Muscle layer of colon (tissue), 2 donors: ENCODE measurements around the gene FCHO1.

Experiments used
- H3K27ac ChIP-seq: one replicate; pipeline ENCODE4 v1.7.0; 2013; ENCODE audit warnings: low read depth, mild to moderate bottlenecking, low read length, moderate library complexity
- H3K27me3 ChIP-seq, 2 donors: one replicate each; pipeline ENCODE4 v1.7.0; 2013; ENCODE audit warnings: low read length in 2 of 2, mild to moderate bottlenecking in 2 of 2; ENCODE audit not compliant: insufficient read depth in 2 of 2, control insufficient read depth in 1 of 2
- H3K36me3 ChIP-seq: one replicate; pipeline ENCODE4 v1.7.0; 2013; ENCODE audit warnings: mild to moderate bottlenecking, low read length; ENCODE audit not compliant: insufficient read depth
- H3K4me1 ChIP-seq: one replicate; pipeline ENCODE4 v1.7.0; 2013; ENCODE audit warnings: mild to moderate bottlenecking, low read length; ENCODE audit not compliant: insufficient read depth
- H3K4me3 ChIP-seq, 2 donors: one replicate each; pipeline ENCODE4 v1.7.0; 2013; ENCODE audit warnings: low read length in 2 of 2, low read depth in 1 of 2, mild to moderate bottlenecking in 1 of 2, moderate library complexity in 1 of 2
- H3K9ac ChIP-seq: one replicate; pipeline ENCODE4 v1.7.0; 2013; ENCODE audit warnings: low read length
- H3K9me3 ChIP-seq: one replicate; pipeline ENCODE4 v1.7.0; 2013; ENCODE audit warnings: mild to moderate bottlenecking, low read length
- donor health status: abdominal sarcoma.
- donor health status: Adenocarcinoma of cecum.

Gene FCHO1

GRCh38 chr19:17721111-17721628, 30.1 kb upstream of the FCHO1 start:
- H3K36me3 ChIP-seq, result peaks cover 29% of the 10 kb centered on the region
- H3K9ac ChIP-seq, result peak overlapping the region; percentile 10
- no peaks in the 10 kb centered on the region for H3K9me3 ChIP-seq
- H3K4me1 ChIP-seq, result peaks cover 31% of the 10 kb centered on the region
- H3K4me3 ChIP-seq, result peak overlapping the region in 1 of 2 donors; percentile 56
- no peaks in the 10 kb centered on the region for H3K27me3 ChIP-seq
- no peak overlapping the region for H3K27ac ChIP-seq

- Histone ChIP-seq H3K4me1 (peaks cover 31% of the 10 kb centered on the region), H3K4me3 (no peak overlapping the region), H3K9me3 (no peaks in the 10 kb centered on the region), H3K9ac (no peak overlapping the region), H3K36me3 (peaks cover 29% of the 10 kb centered on the region), H3K27ac (no peak overlapping the region), H3K27me3 (no peaks in the 10 kb centered on the region)
Observed at GRCh38 chr19:17721821-17722220, 29.5 kb upstream of the FCHO1 start.

- Histone ChIP-seq H3K9ac (no peak overlapping the region), H3K4me3 (no peak overlapping the region), H3K27ac (no peak overlapping the region), H3K27me3 (no peaks in the 10 kb centered on the region), H3K4me1 (peaks cover 26% of the 10 kb centered on the region), H3K36me3 (peaks cover 29% of the 10 kb centered on the region), H3K9me3 (no peaks in the 10 kb centered on the region)
Observed at GRCh38 chr19:17722655-17723240, 28.5 kb upstream of the FCHO1 start.

GRCh38 chr19:17724655-17725054, 26.6 kb upstream of the FCHO1 start:
- Histone ChIP-seq H3K4me1 (peaks cover 20% of the 10 kb centered on the region), H3K27ac (no peak overlapping the region), H3K27me3 (no peaks in the 10 kb centered on the region), H3K9ac (no peak overlapping the region), H3K4me3 (no peak overlapping the region), H3K36me3 (peaks cover 37% of the 10 kb centered on the region), H3K9me3 (no peaks in the 10 kb centered on the region)

- Histone ChIP-seq H3K4me1 (peaks cover 16% of the 10 kb centered on the region), H3K4me3 (no peak overlapping the region), H3K27ac (no peak overlapping the region), H3K27me3 (no peaks in the 10 kb centered on the region), H3K9me3 (no peaks in the 10 kb centered on the region), H3K9ac (no peak overlapping the region), H3K36me3 (peaks cover 39% of the 10 kb centered on the region)
Observed at GRCh38 chr19:17725422-17726078, 25.7 kb upstream of the FCHO1 start.

- Histone ChIP-seq H3K9me3 (no peaks in the 10 kb centered on the region), H3K4me1 (peaks cover 9% of the 10 kb centered on the region), H3K27ac (no peak overlapping the region), H3K9ac (no peak overlapping the region), H3K27me3 (no peaks in the 10 kb centered on the region), H3K4me3 (no peak overlapping the region), H3K36me3 (peaks cover 46% of the 10 kb centered on the region)
Observed at GRCh38 chr19:17726136-17726741, 25.0 kb upstream of the FCHO1 start.

- no peaks in the 10 kb centered on the region for H3K9me3 ChIP-seq
- H3K36me3 ChIP-seq, result peaks cover 47% of the 10 kb centered on the region
- peaks cover under 1% of the 10 kb centered on the region for H3K4me1 ChIP-seq
- H3K27ac ChIP-seq, result no peak overlapping the region
- no peak overlapping the region for H3K9ac ChIP-seq
- H3K4me3 ChIP-seq, result no peak overlapping the region
- H3K27me3 ChIP-seq, result no peaks in the 10 kb centered on the region
Observed at GRCh38 chr19:17726964-17727773, 24.1 kb upstream of the FCHO1 start.

- Histone ChIP-seq H3K9ac (no peak overlapping the region), H3K36me3 (peaks cover 45% of the 10 kb centered on the region), H3K27ac (no peak overlapping the region), H3K9me3 (no peaks in the 10 kb centered on the region), H3K27me3 (no peaks in the 10 kb centered on the region), H3K4me1 (no peaks in the 10 kb centered on the region), H3K4me3 (no peak overlapping the region)
Observed at GRCh38 chr19:17727843-17728242, 23.4 kb upstream of the FCHO1 start.

GRCh38 chr19:17733127-17733526, 18.1 kb upstream of the FCHO1 start:
- H3K4me1 ChIP-seq, result no peaks in the 10 kb centered on the region
- no peaks in the 10 kb centered on the region for H3K27me3 ChIP-seq
- H3K27ac ChIP-seq, result no peak overlapping the region
- no peak overlapping the region for H3K9ac ChIP-seq
- no peak overlapping the region for H3K4me3 ChIP-seq
- no peaks in the 10 kb centered on the region for H3K9me3 ChIP-seq
- H3K36me3 ChIP-seq, result peaks cover 46% of the 10 kb centered on the region

GRCh38 chr19:17734146-17734545, 17.1 kb upstream of the FCHO1 start:
- Histone ChIP-seq H3K9me3 (no peaks in the 10 kb centered on the region), H3K27me3 (no peaks in the 10 kb centered on the region), H3K4me1 (no peaks in the 10 kb centered on the region), H3K4me3 (no peak overlapping the region), H3K36me3 (peaks cover 39% of the 10 kb centered on the region), H3K9ac (no peak overlapping the region), H3K27ac (no peak overlapping the region)

- Histone ChIP-seq H3K9me3 (no peaks in the 10 kb centered on the region), H3K4me3 (no peak overlapping the region), H3K4me1 (no peaks in the 10 kb centered on the region), H3K9ac (no peak overlapping the region), H3K36me3 (peaks cover 37% of the 10 kb centered on the region), H3K27ac (no peak overlapping the region), H3K27me3 (no peaks in the 10 kb centered on the region)
Observed at GRCh38 chr19:17735410-17735809, 15.9 kb upstream of the FCHO1 start.
